AML-193 (cell line): ENCODE measurements around the gene PSMD4.
"Not testable (repeated sequence)": the region's sequence is repeated elsewhere in the genome, so short reads cannot be mapped to it uniquely, and the experiment has no call there.

Experiments
- DNase-seq, 2 experiments: peaks; one replicate each; lab custom pipeline; 2025; lab: John Stamatoyannopoulos, UW

The PSMD4 gene

DNA sequence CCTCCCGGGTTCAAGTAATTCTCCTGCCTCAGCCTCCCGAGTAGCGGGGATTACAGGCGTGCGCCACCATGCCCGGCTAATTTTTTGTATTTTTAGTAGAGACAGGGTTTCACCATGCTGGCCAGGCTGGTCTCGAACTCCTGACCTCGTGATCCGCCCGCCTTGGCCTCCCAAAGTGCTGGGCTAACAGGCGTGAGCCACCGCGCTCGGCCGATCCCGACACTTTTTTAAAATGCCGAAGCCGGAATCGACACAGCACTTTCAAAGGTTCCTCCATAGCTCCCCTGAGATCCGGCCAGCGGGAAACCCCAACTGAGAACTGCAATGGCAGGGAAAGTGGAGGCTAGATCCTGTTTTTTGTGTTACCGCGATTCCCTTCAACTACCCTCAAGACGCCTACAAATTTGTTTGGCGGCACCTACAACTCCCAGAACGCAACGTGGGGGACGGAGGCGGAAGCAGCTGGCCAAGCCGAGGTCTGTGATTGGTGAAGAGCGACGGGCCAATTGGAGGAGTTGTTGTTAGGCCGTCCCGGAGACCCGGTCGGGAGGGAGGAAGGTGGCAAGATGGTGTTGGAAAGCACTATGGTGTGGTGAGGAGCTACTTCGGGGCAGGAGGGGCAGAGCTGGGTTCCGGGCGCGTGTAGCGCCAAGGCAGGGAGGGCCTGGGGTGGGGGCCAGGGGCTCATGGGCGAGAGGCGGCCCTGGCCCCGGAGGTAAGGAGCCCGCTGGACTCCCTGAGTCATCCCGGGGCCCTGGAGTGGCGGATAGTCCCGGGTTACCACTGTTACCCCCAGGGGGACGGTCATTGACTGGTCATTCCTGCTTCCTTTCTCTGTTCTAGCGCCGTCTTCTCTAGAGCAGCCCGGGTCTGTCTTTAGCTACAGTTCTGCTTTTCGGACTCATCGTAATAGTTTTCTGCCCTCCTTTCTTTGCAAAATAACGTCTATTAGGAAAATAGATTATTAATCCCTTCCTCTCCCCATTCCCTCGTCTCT lies at the start of gene PSMD4:
TSS of gene PSMD4 (plus strand) at position 518 of the 997 bp plus-strand sequence. CDS start at position 567, 49 bp downstream.
- DNase-seq: peak; percentile 93 to 94

DNA sequence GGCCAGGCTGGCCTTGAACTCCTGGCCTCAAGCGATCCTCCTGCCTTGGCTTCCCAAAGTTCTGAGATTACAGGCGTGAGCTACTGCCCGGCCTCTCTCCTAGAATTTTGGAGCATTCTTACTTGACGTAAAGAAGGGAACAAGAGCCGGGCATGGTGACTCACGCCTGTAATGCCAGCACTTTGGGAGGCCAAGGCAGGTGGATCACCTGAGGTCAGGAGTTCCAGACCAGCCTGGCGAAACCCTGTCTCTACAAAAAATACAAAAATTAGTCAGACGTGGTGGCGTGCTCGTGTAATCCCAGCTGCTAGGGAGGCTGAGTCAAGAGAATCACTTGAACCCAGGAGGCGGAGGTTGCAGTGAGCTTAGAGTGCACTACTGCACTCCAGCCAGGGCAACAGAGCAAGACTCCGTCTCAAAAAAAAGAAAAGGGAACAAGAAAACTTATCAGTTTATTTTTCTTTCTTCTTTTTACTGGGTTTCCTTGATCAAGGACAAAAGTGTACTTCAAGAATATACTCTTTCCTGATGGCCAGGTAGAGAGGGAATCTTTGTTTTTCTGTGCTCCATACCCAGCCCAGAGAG lies 49.1 kb upstream of the PSMD4 start:
- not testable (repeated sequence) for DNase-seq

DNA sequence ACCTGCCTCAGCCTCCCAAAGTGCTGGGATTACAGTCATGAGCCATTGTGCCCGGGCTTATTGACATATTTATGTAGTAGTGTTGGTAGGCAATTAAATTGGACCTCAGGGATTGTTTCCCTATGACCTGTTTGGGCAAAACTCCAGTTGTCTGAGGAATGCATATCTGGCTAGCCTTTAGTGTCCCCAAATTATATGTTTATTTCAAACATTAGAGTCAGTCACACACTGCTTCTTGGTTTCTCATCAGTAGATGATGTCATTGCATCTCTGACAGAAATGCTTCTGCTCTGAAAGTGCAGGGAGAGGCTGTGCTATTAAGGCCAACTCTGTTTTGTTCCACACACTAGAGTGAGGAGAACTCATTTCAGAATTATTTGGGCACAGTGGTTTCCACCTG lies 43.7 kb upstream of the PSMD4 start:
- DNase-seq: no peak

DNA sequence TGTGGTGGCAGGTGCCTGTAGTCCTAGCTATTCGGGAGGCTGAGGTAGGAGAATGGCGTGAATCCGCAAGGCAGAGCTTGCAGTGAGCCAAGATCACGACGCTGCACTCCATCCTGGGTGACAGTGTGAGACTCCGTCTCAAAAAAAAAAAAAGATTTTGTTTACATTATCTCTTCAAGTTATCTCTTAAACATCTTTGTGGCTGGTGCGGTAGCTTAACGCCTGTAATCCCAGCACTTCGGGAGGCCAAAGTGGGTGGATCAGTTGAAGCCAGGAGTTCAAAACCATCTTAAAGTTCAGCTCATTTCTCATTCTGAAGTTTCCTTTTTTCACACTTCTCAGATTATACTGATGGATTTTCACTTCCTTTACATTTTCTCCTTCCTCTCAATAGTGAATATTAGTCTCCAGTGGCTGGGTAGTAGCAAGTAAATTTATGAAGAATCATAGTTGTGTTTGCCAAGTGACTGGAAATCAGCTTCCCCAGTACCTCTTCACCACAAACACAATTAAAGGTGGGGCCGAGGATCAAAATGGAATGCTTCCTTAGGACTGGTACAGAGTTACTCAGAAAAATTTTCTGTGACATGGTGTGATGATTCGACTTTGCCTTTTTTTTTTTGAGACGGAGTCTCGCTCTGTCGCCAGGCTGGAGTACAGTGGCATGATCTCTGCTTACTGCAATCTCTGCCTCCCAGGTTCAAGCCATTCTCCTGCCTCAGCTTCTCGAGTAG lies 42.4 kb upstream of the PSMD4 start:
- DNase-seq: no peak

DNA sequence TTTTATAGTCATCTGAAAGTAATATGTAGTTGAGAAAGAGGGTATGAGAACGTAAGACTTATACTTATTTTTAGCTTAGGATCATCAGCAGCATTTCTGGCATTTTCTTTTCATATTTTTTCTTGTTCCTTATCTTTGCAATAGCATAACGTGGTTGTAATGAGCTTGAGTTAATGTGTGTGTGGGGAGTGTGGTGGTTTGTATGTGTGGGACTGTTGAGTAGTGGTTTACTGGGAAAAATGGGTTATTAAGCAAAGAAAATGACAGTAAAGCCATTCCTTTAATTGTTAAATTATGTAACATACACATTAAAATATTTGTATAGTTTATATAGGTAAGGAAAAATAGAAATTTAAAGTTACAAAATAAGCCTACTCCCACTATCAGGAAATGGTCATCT lies 41.0 kb upstream of the PSMD4 start:
- no peak for DNase-seq

DNA sequence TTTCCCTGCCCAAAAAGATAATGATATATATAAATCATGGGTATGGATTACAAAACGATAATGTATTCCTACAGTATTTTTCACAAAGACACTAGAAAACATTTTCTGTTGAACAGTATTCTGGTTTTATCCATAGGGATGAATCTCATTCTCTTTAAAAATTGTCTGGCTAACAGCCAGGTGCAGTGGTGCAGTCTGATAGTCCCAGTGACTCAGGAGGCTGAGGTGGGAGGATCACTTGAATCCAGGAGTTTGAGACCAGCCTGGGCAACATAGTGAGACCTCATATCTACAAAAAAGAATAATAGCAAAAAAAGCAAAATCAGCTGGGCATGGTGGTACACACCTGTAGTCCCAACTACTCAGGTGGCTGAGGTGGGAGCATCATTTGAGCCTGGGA lies 32.9 kb upstream of the PSMD4 start:
- no peak for DNase-seq

DNA sequence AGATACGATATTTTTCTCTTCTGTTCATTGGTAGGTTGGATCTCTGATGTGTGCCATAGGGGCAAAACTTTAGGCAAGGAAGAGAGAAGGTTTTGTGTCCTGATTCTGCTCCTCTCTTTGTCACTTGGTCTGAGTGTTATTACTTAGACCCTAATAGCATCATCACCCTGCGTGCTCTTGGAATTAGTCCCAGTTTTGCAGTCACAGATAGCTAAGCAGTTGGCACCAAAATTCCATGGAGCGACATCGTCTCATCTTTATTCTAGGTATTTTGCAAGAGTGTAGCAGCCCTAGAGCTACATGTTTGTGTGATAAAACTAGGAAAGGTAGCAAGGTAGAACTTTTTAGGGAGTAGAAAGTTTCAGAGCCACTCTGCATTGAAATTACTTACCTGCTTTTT lies 32.4 kb upstream of the PSMD4 start:
- DNase-seq: no peak

DNA sequence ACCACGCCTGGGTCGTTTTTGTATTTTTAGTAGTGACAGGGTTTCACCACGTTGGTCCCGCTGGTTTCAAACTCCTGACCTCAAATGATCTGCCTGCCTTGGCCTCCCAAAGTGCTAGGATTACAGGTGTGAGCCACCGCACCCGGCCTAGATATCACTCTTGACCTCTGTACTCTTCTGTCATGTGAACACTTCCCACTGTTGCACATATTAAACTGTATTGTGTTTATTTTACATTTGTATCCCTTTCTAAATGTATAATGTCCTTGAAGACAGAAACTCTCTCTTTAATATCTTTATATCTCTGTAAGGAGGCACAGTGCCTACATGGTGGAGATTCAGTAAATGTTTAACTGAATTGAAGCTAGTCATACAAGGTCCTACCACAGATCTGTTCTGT lies 19.3 kb upstream of the PSMD4 start:
- DNase-seq: no peak

DNA sequence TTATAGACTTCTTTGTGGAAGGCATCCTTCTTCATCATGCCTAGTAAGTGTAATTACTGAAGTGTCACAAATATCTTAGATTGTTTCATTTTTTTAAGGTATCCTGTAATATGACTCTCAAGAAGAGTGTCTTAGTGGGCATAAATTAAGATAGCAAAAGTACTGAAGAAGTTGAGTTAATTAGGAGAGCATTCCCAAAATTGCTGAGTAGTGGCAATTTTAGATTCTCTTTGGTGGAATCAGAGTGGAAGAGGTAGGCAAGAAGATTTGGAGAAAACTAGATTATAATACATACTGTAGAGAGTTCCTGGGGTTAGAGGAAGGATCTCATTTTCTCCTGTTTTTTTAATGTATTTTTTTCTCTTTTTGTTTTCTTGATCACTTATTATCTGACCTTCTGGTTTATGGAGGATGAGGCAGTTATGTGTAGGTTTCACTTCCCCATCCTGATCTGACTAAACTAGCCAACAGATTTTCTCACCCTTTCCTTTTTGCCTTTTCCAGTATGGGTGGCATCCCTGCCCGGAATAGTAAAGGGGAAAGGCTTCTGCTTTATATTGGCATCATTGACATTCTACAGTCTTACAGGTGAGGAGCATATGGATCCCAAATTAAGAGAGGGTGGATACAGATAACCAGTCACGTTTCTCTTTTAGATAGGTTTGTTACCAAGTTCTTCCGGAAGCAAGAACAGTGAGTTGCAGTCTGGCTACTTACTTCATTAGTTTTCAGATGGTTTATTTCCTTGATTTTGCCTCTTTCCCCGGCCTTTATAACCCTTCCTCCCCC lies 16.7 kb upstream of the PSMD4 start:
- DNase-seq: no peak

DNA sequence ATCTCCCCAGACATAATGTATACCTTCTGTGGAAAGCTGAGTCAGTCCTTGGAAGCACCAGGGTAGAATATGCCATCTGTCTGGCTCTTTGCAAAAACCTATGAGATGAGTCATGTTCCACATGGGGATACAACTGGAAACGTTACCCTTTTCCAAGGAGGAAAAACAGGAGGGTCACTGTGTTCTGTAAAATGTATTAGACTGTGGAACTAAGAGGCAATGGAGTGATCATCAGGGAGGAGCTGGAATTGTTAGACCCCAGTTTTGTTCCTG lies 16.1 kb upstream of the PSMD4 start:
- no peak for DNase-seq

DNA sequence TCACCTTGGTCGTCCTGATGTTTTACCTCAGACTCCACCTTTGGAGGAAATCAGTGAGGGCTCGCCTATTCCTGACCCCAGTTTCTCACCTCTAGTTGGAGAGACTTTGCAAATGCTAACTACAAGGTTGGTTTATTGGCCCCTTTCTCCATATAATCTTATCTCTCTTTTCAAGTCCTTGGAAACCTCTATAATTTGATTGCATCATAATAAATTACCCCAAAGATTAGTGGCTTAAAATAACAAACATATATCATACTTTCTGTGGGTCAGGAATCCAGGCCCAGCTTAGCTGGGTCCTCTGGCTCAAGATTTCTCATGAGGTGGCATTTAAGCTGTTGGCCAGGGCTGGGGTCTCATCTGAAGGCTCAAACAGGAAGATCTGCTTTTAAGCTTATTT lies 12.1 kb upstream of the PSMD4 start:
- no peak for DNase-seq

DNA sequence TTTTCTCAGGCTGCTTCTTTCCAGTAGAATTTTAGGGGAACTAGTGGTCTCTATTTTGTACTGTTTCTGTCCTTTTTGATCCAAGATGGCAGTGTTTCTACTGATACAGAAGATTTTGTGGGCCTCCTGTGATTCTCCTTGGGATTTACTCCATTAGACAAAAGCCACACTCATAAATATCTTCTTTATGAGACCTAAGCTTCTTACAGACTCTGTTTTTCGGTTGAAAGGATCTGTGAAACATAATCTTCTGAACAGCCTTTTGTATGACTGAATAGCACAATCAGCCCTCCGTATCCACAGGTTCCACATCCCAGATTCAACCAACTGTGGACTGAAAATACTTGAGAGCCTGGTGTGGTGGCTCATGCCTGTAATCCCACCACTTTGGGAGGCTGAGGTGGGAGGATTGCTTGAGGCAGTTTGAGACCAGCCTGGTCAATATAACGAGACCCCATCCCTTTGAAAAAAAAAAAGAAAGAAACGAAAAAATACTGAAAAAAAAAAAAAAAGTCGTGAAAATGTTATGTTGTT lies 10.8 kb upstream of the PSMD4 start:
- no peak for DNase-seq

DNA sequence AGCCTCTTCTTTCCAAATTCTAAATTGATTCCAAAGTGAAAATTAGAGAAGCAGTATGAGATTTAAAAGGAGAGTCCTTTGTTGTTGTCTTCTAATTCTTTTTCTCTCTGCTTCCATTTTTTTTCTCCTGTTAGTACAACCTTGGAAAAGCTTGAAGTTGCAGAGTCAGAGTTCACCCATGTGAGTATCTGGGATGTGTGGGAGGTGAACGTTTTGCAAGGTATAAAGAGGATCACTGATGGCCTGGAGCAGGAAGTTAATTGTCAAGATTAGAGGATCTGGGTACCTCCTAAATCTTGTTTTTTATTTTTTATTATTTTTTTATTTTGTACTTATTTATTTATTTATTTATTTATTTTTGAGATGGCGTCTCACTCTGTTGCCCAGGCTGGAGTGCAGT lies 7.7 kb upstream of the PSMD4 start:
- no peak for DNase-seq

DNA sequence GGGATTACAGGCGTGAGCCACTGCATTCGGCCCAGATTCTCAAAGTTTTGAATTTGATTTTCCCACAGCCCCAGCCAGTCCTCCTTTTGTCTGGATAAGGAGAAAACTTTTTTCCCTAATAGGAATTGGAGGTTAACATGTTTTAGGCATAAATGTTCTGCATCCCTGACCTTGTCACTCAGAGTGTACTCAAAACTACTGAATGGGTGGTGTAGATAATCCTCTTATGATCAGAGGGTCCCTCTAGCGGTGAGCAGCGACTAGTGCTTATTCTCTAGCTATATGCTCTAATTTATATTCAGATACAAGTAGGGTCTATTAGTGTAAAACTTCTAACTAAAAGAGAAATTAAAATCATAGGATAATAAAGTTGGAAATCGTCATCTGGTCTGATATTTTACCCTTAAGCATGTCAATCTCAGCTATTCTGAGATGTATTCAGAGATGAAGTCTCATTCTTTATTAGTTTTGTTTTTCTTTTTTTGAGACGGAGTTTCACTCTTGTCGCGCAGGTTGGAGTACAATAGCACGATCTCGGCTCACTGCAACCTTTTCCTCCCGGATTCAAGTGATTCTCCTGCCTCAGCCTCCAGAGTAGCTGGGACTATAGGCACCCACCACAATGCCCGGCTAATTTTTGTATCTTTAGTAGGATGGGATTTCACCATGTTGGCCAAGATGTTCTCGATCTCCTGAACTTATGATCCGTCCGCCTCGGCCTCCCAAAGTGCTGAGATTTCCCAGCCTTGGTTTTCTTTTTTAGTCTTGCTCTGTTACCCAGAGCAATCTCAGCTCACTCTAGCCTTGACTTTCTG lies 2.7 kb upstream of the PSMD4 start:
- DNase-seq: peak; percentile 89 to 91

DNA sequence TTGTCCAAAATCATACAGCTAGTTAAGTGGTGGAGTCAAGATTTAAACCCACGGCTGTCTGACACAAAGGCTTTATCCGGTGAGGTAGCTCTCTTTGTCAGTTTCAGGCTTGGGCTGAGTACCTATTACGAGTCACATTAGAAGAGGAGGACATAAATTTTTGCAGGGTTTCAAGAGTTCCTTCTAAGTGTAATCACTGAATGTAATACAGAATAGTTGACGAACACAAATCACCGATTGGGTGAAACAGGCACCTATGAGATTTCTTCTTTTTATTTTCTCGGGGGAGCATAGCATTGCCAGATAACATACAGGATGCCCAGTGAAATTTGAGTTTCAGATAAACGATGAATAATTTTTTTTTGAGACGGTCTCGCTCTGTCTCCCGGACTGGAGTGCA lies 847 bp downstream of the PSMD4 start:
- DNase-seq: no peak

DNA sequence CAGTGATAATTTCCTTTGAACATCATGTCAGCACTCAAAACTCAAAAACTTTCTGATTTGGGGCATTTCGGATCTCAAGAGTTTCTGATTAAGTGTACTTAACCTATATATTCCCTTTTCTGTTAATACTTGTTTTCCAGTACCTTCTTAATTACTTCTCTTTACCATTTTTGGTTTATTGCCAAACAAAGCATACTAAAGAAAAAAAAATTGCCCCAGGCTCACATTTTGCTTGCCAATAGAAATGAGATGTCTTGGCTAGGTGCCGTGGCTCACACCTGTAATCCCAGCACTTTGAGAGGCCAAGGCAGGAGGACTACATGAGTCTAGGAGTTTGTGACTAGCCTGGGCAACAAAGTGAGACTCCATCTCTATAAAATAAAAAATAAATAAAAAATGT lies 4.8 kb downstream of the PSMD4 start:
- no peak for DNase-seq

DNA sequence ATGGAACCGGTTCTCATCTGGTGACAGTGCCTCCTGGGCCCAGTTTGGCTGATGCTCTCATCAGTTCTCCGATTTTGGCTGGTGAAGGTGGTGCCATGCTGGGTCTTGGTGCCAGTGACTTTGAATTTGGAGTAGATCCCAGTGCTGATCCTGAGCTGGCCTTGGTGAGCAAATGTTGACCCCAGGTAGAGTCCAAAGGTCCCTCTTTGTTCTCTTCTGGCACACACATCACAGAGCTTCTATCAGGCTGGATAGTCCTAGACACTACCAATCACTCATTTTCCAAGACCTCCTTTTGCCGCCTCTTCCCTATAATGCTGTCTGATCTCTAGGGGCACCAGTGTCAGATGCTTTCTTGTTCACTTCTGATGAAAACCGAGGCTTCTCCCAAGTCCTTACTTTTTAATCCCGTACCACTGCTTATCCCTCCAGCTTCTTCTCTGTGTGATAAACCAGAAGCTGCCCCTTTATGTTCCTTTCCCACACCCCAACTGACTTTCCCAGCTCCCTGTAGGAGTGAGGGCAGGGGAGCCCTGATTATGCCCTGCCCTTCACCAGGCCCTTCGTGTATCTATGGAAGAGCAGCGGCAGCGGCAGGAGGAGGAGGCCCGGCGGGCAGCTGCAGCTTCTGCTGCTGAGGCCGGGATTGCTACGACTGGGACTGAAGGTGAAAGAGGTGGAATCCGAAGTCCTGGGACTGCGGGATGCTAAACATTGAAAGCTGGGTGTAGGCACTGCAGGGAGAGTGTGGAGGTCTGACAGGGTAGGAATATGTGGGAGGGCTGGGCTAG lies 11.1 kb downstream of the PSMD4 start:
- DNase-seq: no peak

DNA sequence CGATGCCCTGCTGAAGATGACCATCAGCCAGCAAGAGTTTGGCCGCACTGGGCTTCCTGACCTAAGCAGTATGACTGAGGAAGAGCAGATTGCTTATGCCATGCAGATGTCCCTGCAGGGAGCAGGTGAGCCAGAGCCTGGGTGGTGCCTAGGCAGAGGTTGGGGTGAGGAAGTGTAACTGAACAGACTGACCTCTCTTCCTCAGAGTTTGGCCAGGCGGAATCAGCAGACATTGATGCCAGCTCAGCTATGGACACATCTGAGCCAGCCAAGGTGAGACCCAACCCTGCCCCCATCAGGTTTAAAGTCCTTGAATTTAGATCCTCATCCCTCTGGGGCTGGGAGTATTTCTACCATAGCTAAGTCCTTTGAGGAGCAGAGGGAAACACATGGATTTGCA lies 11.8 kb downstream of the PSMD4 start:
- DNase-seq: no peak

DNA sequence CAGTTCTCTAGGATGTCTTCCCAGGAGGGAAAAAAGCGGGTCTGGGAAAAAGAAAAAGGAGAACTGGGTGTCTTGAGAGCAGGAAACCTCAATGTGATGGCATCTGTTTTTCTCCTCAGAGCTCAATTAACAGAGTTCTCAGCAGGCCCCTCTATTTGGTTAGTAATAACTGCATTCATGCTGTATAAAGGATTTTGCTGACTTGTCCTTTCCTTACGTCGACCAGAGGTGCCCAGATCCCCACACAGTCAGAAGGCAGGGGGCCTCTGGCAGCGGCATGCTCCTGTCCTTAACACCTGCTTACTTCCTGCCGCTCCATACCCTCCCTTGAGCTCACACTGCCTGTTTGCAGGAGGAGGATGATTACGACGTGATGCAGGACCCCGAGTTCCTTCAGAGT lies 12.3 kb downstream of the PSMD4 start:
- no peak for DNase-seq

DNA sequence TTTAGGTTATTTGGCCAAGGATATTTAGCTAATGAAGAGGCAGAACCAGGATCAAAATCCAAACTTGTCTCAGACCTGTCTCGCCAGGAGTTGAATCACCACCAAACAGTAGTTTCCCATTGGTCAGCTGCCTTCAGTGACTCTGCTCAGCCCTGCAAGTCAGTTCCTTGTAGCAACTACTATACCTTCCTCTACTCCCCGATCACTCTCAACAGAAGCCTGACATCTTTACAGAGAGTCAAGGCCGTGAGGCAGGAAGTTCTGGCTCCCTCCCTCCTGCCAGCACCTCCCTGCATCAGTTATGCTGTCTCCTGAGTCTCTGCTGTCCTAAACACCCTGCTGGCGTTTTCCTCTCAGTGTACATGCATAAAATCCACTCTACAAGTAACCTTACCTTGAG lies 13.2 kb downstream of the PSMD4 start:
- DNase-seq: no peak
